ENCODE results near the gene ALOX5.

DNA sequence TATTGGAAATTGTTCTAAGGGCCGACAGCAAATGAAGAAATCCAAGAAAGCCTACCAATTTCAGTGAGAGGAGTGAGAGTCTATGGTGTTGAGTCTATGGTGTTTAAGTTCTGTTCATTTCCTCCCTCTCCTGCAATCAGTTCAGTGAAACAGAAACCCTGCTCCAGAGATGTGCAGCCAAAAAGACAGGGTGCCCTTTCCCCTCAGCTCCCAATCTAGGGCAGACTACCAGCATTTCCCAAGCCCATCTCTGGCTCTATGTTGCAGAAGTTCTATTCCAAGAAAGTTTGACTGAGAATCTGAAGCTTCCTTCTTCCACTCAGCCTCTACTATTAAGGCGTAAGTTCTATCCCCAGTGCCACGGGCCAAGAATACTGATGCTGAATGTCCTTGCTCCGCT is 18.5 kb upstream of the ALOX5 start:
- TF ChIP-seq, protein P1, sequence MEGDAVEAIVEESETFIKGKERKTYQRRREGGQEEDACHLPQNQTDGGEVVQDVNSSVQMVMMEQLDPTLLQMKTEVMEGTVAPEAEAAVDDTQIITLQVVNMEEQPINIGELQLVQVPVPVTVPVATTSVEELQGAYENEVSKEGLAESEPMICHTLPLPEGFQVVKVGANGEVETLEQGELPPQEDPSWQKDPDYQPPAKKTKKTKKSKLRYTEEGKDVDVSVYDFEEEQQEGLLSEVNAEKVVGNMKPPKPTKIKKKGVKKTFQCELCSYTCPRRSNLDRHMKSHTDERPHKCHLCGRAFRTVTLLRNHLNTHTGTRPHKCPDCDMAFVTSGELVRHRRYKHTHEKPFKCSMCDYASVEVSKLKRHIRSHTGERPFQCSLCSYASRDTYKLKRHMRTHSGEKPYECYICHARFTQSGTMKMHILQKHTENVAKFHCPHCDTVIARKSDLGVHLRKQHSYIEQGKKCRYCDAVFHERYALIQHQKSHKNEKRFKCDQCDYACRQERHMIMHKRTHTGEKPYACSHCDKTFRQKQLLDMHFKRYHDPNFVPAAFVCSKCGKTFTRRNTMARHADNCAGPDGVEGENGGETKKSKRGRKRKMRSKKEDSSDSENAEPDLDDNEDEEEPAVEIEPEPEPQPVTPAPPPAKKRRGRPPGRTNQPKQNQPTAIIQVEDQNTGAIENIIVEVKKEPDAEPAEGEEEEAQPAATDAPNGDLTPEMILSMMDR (IDR thresholded peaks at IDR 0.05; ENCODE audit: insufficient read depth, low read length) = no peak
- no peak for TF ChIP-seq SPI1 (IDR thresholded peaks at IDR 0.05; ENCODE audit: borderline replicate concordance, low read depth)
- no peak for TF ChIP-seq POLR2AphosphoS5 (IDR thresholded peaks at IDR 0.05; ENCODE audit: low read depth)
